ENCODE results near the gene KIF12. TPM values are rescaled to one million over a fixed set of nuclear protein-coding genes. Genes with fewer than 3 reads are reported as not detected.

The KIF12 gene
- total and polyA plus RNA-seq, 2 of the 8 experiments (the other 6 are each of a cell fraction or from before 2014, with no cell fraction given) = 2.9 to 3.9 TPM

DNA sequence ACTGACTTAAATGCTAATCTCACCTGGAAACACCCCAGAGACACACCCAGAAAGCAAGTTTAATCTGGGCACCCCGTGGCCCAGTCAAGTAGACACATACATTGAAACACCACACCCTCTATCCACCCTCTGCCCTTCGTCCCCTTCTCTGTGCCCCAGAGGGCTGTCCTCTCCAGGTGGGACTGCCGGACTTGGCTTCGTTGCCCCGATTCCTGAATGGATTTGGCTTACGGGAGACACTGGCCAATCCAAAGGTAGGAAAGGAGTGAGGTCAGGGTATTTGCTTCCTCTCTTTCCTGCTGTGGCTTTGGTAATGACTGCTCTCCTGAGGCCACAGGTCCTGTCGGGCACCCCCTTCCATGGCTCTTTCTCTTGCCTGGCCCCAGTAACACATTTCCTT, 31.0 kb upstream of the KIF12 start:
- H3K4ac ChIP-seq (replicated peaks; ENCODE audit: insufficient read length, low read depth, low read length) = no peak overlapping the region
- ChIA-PET CTCF (ENCODE audit: partially characterized antibody) (interaction anchor here (0.7 to 11.0 kb wide), 3 partner anchors 11 to 48 kb away, joined by 3 to 123 read pairs (median 13); no protein-coding TSS in a partner anchor), POLR2A (ENCODE audit: partially characterized antibody) (no interaction called here)
- 91% methylated on average over 7 of the region's 7 CpGs; no CpG with 5 or more reads in 1 of the 2 experiments for WGBS, 2 experiments (ENCODE audit: extremely low coverage in 1 of 2, insufficient coverage in 1 of 2, insufficient read length in 1 of 2, insufficient replicate concordance in 2 of 2, low coverage in 1 of 2, low lambda C conversion rate in 2 of 2, missing lambda C conversion rate in 1 of 2)
- H4K8ac ChIP-seq (ENCODE audit: extremely low read depth, insufficient read depth, low read length) = no peak overlapping the region
- H2AFZ ChIP-seq (ENCODE audit: low read length) = no peak overlapping the region
- no peak overlapping the region for H2BK120ac ChIP-seq (replicated peaks; ENCODE audit: low read depth, low read length)
- no peak overlapping the region for H3K18ac ChIP-seq (ENCODE audit: extremely low read depth, low read length)
- H3K4me2 ChIP-seq (ENCODE audit: insufficient read depth in 1 of 2, low read depth in 2 of 2, low read length in 2 of 2) = no peak overlapping the region
- H3K56ac ChIP-seq (replicated peaks; ENCODE audit: insufficient read length, low read depth, low read length) = no peak overlapping the region
- peaks cover 0 to 6% (median 0%) of the 10 kb centered on the region in 4 experiments; a peak in 2 of 7 replicates for H3K4me1 ChIP-seq (replicated peaks in 1 of 4; ENCODE audit: control insufficient read depth in 3 of 4, insufficient read depth in 4 of 4, low read length in 3 of 4)
- H3K23me2 ChIP-seq (ENCODE audit: low read depth, low read length) = peaks cover under 1% of the 10 kb centered on the region; the same call in 1 of the 2 replicates
- no peak overlapping the region for H3K9ac ChIP-seq (replicated peaks in 1 of 4; ENCODE audit: extremely low read depth in 1 of 4, low read depth in 3 of 4, low read length in 3 of 4)
- H2BK20ac ChIP-seq (ENCODE audit: low read length) = no peak overlapping the region
- H3K79me1 ChIP-seq (ENCODE audit: low read depth, low read length) = no peaks in the 10 kb centered on the region
- H3K4me3 ChIP-seq (ENCODE audit: extremely low read depth in 1 of 4, insufficient read depth in 2 of 4, low read depth in 3 of 4, low read length in 4 of 4) = no peak overlapping the region
- peaks cover 0 to 2% (median 0%) of the 10 kb centered on the region in 4 experiments; a peak in 1 of 7 replicates for H3K27me3 ChIP-seq (replicated peaks in 1 of 4; ENCODE audit: control insufficient read depth in 3 of 4, extremely low read depth in 1 of 4, insufficient read depth in 3 of 4, low read length in 3 of 4)
- H4K5ac ChIP-seq (ENCODE audit: insufficient read length, low read depth, low read length) = no peak overlapping the region
- H2AK5ac ChIP-seq (ENCODE audit: low read depth, low read length) = no peak overlapping the region
- no peaks in the 10 kb centered on the region for H3K79me2 ChIP-seq (ENCODE audit: control insufficient read depth in 1 of 2, insufficient read depth in 2 of 2, low read length in 2 of 2)
- H3K36me3 ChIP-seq (ENCODE audit: control insufficient read depth in 2 of 4, insufficient read depth in 4 of 4, low read length in 3 of 4) = no peaks in the 10 kb centered on the region
- H2BK5ac ChIP-seq (ENCODE audit: low read depth, low read length) = no peak overlapping the region
- H3K9me3 ChIP-seq (ENCODE audit: insufficient read depth in 2 of 2, low read depth in 1 of 2, low read length in 1 of 2) = no peaks in the 10 kb centered on the region
- no peaks in the 10 kb centered on the region for H4K20me1 ChIP-seq (replicated peaks in 1 of 2; ENCODE audit: control insufficient read depth in 1 of 2, insufficient read depth in 2 of 2, low read length in 2 of 2)
- no peak overlapping the region for H3K14ac ChIP-seq (ENCODE audit: insufficient read length)
- H2BK15ac ChIP-seq (ENCODE audit: low read length) = no peak overlapping the region
- H2BK12ac ChIP-seq (ENCODE audit: low read depth, low read length) = no peak overlapping the region
- DNase-seq (ENCODE audit: low read depth in 1 of 2, low spot score in 2 of 2) (no peak), FAIRE-seq (no peak)
- no peak overlapping the region for H4K91ac ChIP-seq (replicated peaks; ENCODE audit: insufficient read length, low read length)
- H3K23ac ChIP-seq (ENCODE audit: insufficient read length) = no peak overlapping the region
- no peak overlapping the region for H3K27ac ChIP-seq (ENCODE audit: low read depth, low read length)
- TF ChIP-seq SRF (IDR thresholded peaks at IDR 0.05; ENCODE audit: low read depth, low read length) (no peak), SIX5 (IDR thresholded peaks at IDR 0.05; ENCODE audit: low read depth, low read length) (no peak), BRCA1 (IDR thresholded peaks at IDR 0.05; ENCODE audit: low read depth, low read length) (no peak), POU5F1 (IDR thresholded peaks at IDR 0.05; ENCODE audit: low read depth, low read length) (no peak)

Measured in H1 (cell line).